Subcutaneous abdominal adipose tissue (tissue), 5 donors: ENCODE measurements around the gene SIPA1L3.

Source experiments
- H3K27ac ChIP-seq: one replicate; pipeline ENCODE4 v1.7.0; 2013; ENCODE audit warnings: low read depth, mild to moderate bottlenecking, inconsistent platforms, low read length, moderate library complexity
- H3K27me3 ChIP-seq, 5 donors: one replicate each; pipeline ENCODE4 v1.7.0; 2013; ENCODE audit warnings: low read length in 5 of 5, inconsistent platforms in 1 of 5; ENCODE audit not compliant: control insufficient read depth in 5 of 5, insufficient read depth in 4 of 5
- H3K36me3 ChIP-seq, 5 donors: one replicate each; pipeline ENCODE4 v1.7.0; 2013; ENCODE audit warnings: low read length in 5 of 5; ENCODE audit not compliant: control insufficient read depth in 5 of 5, insufficient read depth in 5 of 5
- H3K4me1 ChIP-seq, 5 donors: one replicate each; pipeline ENCODE4 v1.7.0; 2013; ENCODE audit warnings: low read length in 5 of 5, mild to moderate bottlenecking in 3 of 5, moderate library complexity in 1 of 5; ENCODE audit not compliant: control insufficient read depth in 5 of 5, insufficient read depth in 5 of 5
- H3K4me3 ChIP-seq, 5 donors: one replicate each; pipeline ENCODE4 v1.7.0; 2013; ENCODE audit warnings: low read length in 5 of 5, low read depth in 1 of 5
- H3K9ac ChIP-seq, 5 donors: one replicate each; pipeline ENCODE4 v1.7.0; 2013; ENCODE audit warnings: low read length in 5 of 5, mild to moderate bottlenecking in 4 of 5, moderate library complexity in 3 of 5
- H3K9me3 ChIP-seq, 5 donors: one replicate each; pipeline ENCODE4 v1.7.0; 2013; ENCODE audit warnings: low read length in 5 of 5; ENCODE audit not compliant: control insufficient read depth in 5 of 5
- donor health status: healthy.
- donor health status: healthy.
- donor health status: healthy.
- donor health status: healthy.
- donor health status: healthy.

The SIPA1L3 gene

GRCh38 chr19:38004186-38004520, 97.1 kb downstream of the SIPA1L3 start:
- Histone ChIP-seq H3K36me3 (no peaks in the 10 kb centered on the region), H3K4me1 (peaks cover 4 to 39% (median 36%) of the 10 kb centered on the region in 5 donors), H3K9me3 (no peaks in the 10 kb centered on the region), H3K9ac (peak overlapping the region; percentile 4 to 81 (median 38)), H3K27ac (peak overlapping the region; percentile 84), H3K27me3 (no peaks in the 10 kb centered on the region), H3K4me3 (peak overlapping the region; percentile 58 to 81 (median 66))

GRCh38 chr19:38004521-38005223, 97.7 kb downstream of the SIPA1L3 start:
- Histone ChIP-seq H3K4me1 (peaks cover 1 to 34% (median 31%) of the 10 kb centered on the region in 5 donors), H3K4me3 (peak overlapping the region; percentile 58 to 81 (median 66)), H3K27ac (peak overlapping the region; percentile 84), H3K9ac (peak overlapping the region in 4 of 5 donors; percentile 4 to 50 (median 43)), H3K27me3 (no peaks in the 10 kb centered on the region), H3K36me3 (no peaks in the 10 kb centered on the region), H3K9me3 (no peaks in the 10 kb centered on the region)

GRCh38 chr19:38005224-38005614, 98.2 kb downstream of the SIPA1L3 start:
- no peaks in the 10 kb centered on the region for H3K9me3 ChIP-seq
- peak overlapping the region; percentile 84 for H3K27ac ChIP-seq
- no peaks in the 10 kb centered on the region for H3K27me3 ChIP-seq
- H3K4me1 ChIP-seq = peaks cover 0 to 30% (median 28%) of the 10 kb centered on the region in 5 donors
- no peaks in the 10 kb centered on the region for H3K36me3 ChIP-seq
- peak overlapping the region in 2 of 5 donors; percentile 48 to 50 for H3K9ac ChIP-seq
- H3K4me3 ChIP-seq = peak overlapping the region in 4 of 5 donors; percentile 52 to 81 (median 67)

DNA sequence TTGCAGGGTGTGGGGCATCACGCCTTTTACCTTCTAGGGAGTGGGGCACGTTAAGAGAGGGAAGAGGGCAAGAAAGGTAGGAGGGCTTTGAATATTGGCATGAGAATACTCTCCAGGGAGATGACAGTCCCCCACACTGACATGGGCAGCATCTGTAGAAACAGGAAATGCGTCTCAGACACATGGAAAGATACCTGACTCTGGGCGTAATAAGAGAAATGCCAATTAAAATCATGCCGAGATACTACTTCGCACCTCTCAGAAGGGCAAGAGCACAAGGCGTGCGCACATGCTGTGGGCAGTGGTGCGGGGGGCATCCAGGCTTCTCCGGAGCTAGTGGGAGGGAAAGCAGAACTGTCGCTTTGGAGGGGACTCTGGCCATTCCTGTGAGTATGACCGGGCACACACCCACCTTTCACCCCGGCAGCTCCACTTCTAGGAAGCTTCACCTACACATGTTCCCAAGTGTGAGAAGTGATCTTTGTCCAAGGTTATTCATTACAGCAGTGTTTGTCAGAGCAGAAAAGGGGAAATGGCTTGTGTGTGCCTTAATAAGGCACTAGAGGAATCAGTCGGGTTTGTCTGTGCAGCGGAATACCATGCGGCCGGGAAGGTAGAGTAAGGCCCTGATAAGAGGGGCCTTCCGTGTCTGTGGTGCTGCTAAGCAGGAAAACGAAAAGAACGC, 99.5 kb downstream of the SIPA1L3 start:
- Histone ChIP-seq H3K27ac (no peak overlapping the region), H3K36me3 (peaks cover 0 to 2% (median 0%) of the 10 kb centered on the region in 5 donors), H3K9ac (no peak overlapping the region)

DNA sequence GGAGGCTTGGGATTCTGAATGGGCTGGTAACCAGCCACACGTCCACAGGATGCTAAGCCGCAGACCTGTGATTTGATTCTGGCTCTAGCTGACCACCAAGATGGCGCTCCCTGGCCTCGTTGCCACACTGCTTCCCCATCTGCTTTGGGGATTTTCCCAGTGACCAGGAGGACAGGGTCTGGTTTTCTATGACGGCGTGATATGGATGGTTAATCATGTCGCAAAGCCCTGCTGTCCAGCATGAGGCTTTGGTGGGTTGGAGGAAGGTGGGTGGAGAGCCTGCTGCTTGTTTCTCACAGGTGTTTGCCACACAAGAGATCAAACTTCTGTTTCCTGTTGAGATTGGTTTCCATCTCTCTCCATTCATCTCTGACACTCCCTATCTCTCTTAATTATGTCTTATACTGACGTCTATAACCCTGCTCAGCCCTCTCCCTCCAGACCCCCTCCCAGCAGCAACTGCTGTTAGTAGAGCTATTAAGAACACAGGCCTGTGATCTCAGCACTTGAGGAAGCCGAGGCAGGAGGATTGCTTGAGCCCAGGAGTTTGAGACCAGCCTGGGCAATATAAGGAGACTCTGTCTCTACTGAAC, 102.7 kb downstream of the SIPA1L3 start:
- Histone ChIP-seq H3K27ac (no peak overlapping the region), H3K36me3 (peaks cover 0 to 5% (median 0%) of the 10 kb centered on the region in 5 donors), H3K9ac (no peak overlapping the region), H3K27me3 (no peaks in the 10 kb centered on the region), H3K4me1 (peaks cover 0 to 10% (median 9%) of the 10 kb centered on the region in 5 donors), H3K9me3 (no peaks in the 10 kb centered on the region), H3K4me3 (no peak overlapping the region)

More for the DNA sequence above, 99.5 kb downstream of the SIPA1L3 start:
- Histone ChIP-seq H3K27me3 (no peaks in the 10 kb centered on the region), H3K4me3 (no peak overlapping the region), H3K9me3 (no peaks in the 10 kb centered on the region), H3K4me1 (peaks cover 0 to 30% (median 28%) of the 10 kb centered on the region in 5 donors)

- no peak overlapping the region for H3K27ac ChIP-seq
- H3K4me1 ChIP-seq = peaks cover 0 to 5% (median 0%) of the 10 kb centered on the region in 5 donors
- peaks cover 0 to 5% (median 0%) of the 10 kb centered on the region in 5 donors for H3K36me3 ChIP-seq
- no peaks in the 10 kb centered on the region for H3K27me3 ChIP-seq
- H3K9me3 ChIP-seq = no peaks in the 10 kb centered on the region
- no peak overlapping the region for H3K9ac ChIP-seq
- no peak overlapping the region for H3K4me3 ChIP-seq
Observed at GRCh38 chr19:38011426-38011825, 104.4 kb downstream of the SIPA1L3 start.

- H3K36me3 ChIP-seq = peaks cover 0 to 5% (median 0%) of the 10 kb centered on the region in 5 donors
- H3K27me3 ChIP-seq = no peaks in the 10 kb centered on the region
- H3K9me3 ChIP-seq = no peaks in the 10 kb centered on the region
- no peak overlapping the region for H3K9ac ChIP-seq
- no peak overlapping the region for H3K4me3 ChIP-seq
- H3K4me1 ChIP-seq = peaks cover 0 to 5% (median 0%) of the 10 kb centered on the region in 5 donors
- no peak overlapping the region for H3K27ac ChIP-seq
Observed at GRCh38 chr19:38012290-38012689, 105.3 kb downstream of the SIPA1L3 start.

DNA sequence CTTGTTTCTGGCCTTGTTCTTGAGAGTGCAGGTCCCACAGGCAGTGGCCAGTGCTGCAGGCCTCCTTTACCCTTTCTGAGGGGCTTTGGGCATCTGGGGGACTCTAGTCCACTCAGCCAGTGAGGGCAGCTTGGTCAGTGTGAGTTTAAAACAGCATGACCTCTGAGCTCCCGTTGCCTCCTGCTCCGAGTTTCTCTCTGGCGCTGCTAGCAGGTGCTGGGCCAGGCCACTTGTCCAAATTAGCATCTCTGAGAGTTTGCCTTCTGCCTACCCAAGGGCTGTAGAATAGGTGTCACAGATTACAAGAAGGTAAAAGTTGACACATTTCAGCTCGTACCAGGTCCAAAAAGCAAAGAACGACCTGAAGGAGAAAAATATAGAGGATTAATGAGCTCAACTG, 105.9 kb downstream of the SIPA1L3 start:
- H3K36me3 ChIP-seq = peaks cover 0 to 5% (median 0%) of the 10 kb centered on the region in 5 donors
- no peak overlapping the region for H3K27ac ChIP-seq
- no peaks in the 10 kb centered on the region for H3K27me3 ChIP-seq
- H3K4me1 ChIP-seq = peaks cover 0 to 5% (median 0%) of the 10 kb centered on the region in 5 donors
- no peaks in the 10 kb centered on the region for H3K9me3 ChIP-seq
- H3K9ac ChIP-seq = no peak overlapping the region
- no peak overlapping the region for H3K4me3 ChIP-seq

DNA sequence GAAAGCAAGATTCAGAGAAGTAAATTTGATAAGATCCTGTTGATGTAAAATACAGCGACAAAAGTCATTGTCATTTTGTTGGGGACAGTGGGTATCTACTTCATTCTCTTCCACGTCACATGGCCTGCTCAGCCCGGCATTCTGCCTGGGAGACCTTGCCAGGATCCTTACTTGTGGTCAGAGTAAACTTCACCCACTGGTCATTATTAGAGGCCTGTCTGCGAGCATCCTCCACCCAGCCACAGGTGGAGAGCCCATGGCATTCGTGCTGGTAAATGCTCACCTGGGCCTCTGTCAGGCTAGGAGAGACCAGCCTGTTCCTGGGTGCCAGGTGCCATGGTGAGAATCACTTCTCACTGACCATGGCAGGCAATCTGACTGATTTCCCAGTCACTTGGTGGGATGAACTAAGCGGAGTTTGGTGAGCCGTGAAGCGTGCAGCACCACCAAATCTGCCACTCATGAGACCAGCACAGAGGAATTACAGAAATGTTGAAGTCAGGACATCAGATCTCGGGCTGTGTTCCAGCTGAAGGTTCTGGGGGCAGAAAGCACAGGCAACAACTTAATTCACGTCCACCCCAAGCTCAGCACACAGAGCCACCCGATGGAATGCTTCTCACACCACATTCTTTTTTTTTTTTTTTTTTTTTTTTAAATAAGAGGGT, 107.0 kb downstream of the SIPA1L3 start:
- Histone ChIP-seq H3K4me1 (peaks cover 0 to 5% (median 0%) of the 10 kb centered on the region in 5 donors), H3K36me3 (peaks cover 0 to 5% (median 0%) of the 10 kb centered on the region in 5 donors), H3K9ac (no peak overlapping the region), H3K4me3 (no peak overlapping the region), H3K9me3 (no peaks in the 10 kb centered on the region), H3K27ac (no peak overlapping the region), H3K27me3 (no peaks in the 10 kb centered on the region)
